ENCODE data around the gene DOCK1.

DOCK1 gene

DNA sequence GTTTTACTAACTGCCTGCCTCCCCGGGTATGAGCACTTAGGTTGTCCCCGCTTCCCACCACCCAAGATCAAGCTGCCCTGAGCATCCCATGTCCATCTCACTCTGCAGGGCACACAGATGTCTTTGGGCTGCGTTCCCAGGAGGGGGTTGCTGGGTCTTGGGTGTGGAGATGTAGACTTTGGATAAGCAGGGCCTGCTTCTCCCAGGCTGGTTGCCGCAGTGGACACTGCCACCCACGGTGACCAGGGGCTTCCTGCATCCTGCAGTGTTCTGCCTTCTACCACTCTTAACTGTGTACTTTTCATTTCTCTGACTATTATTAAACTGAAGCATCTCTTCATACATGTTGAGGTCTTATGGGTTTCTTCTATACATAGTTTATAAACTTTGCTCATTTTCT, 70.0 kb downstream of the DOCK1 start:
- TF ChIP-seq, protein P1, sequence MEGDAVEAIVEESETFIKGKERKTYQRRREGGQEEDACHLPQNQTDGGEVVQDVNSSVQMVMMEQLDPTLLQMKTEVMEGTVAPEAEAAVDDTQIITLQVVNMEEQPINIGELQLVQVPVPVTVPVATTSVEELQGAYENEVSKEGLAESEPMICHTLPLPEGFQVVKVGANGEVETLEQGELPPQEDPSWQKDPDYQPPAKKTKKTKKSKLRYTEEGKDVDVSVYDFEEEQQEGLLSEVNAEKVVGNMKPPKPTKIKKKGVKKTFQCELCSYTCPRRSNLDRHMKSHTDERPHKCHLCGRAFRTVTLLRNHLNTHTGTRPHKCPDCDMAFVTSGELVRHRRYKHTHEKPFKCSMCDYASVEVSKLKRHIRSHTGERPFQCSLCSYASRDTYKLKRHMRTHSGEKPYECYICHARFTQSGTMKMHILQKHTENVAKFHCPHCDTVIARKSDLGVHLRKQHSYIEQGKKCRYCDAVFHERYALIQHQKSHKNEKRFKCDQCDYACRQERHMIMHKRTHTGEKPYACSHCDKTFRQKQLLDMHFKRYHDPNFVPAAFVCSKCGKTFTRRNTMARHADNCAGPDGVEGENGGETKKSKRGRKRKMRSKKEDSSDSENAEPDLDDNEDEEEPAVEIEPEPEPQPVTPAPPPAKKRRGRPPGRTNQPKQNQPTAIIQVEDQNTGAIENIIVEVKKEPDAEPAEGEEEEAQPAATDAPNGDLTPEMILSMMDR (conservative IDR thresholded peaks at IDR 0.05; ENCODE audit: low read depth, low read length) = no peak
- no peak overlapping the region for H3K4me3 ChIP-seq (ENCODE audit: low read length)
- no peak for DNase-seq (ENCODE audit: low read depth)

DNA sequence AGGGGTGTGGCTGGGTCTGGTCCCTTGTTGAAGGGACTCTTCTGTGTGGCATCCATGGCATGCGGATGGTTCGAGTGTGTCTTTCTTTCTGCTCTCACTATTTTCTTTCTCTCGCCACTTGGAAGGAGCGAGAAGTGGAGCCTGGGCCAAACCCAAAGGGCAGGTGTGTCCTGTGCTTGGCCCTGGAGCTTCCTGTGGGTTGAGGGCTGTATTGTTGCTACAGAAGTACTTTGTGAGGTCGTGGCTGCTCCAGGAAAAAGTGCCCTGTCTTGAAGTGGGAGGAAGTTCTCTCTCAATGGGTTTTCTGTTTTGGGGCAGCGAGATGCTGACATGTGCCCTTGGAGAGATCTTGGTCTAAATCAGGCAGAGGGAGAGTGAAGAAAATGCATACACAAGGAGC, 72.0 kb downstream of the DOCK1 start:
- H3K4me3 ChIP-seq (ENCODE audit: low read length) = no peak overlapping the region
- TF ChIP-seq, protein P1 (conservative IDR thresholded peaks at IDR 0.05; ENCODE audit: low read depth, low read length) = no peak
- no peak for DNase-seq (ENCODE audit: low read depth)

DNA sequence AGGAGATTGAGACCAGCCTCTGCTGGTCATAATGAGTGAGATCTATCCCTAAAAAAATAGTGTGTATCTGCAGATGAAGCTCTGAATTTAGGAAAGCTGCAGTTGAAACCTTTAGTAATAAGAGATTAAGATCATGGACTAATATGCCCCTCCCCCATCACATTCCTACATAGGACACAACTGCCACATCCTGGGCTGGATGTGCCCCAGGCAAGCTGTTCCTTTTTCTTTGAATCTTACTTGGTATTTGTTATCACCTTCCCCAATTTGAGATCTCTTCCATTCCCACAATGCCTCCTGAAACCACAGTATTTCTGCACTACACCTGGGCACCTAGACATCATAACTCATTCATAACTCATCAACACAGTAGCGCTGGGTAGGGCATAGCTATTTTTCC, 74.1 kb downstream of the DOCK1 start:
- TF ChIP-seq, protein P1 (conservative IDR thresholded peaks at IDR 0.05; ENCODE audit: low read depth, low read length) = no peak
- DNase-seq (ENCODE audit: low read depth) = no peak
- no peak overlapping the region for H3K4me3 ChIP-seq (ENCODE audit: low read length)

DNA sequence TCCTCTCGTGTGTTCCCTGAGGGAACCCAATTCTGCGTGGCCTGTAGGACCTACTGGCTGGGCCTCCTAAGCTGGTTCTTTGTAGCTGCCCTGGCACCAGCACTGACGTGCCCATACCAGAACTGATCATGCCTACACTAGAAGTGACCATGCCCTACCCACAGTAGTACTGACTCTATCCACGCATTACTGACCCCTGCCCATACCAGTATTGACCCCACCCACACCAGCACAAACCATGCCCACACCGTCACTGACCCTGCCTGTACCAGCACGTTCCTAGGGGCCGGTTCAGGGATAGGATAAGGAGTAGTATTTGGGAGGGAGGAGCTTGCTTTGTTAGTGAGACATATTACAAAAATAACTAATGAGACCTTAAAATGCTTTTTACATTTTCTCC, 88.0 kb downstream of the DOCK1 start:
- no peak for DNase-seq (ENCODE audit: low read depth)
- TF ChIP-seq, protein P1 (conservative IDR thresholded peaks at IDR 0.05; ENCODE audit: low read depth, low read length) = no peak

DNA sequence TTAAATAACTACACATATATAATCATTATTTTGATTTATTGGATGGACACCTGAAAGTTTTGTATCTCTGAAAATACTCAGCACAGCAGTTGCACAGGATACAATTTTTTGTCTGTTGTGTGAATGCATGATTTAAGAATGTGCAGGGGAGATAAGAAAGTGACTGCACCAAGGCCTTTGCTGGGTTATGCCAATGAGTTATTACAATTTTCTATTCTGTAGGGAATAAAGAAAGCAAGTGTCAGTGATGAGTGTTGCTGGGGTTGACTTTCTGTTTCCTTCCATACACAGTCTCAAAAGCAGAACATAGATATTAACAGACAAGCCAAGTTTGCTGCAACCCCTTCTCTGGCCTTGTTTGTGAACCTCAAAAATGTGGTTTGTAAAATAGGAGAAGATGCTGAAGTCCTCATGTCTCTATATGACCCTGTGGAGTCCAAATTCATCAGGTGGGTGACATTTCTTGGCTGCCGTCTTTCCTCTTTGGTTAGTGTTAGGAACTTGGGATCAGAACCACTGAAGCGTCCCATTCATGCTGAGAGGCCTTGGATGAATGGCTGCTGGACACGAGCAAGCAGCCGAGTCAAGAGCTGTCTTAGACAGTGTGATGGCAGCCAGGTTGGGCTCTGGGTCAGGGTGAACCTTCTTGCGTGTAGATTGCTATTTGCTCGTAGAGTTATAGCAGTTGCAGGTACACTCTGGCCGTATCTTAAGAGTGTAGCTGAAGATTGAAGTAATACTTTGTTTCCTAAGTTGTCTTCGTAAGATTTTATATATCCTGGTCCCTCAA, 92.8 kb downstream of the DOCK1 start:
- TF ChIP-seq, protein P1 (conservative IDR thresholded peaks at IDR 0.05; ENCODE audit: low read depth, low read length) = no peak
- H3K4me3 ChIP-seq (ENCODE audit: low read length) = no peak overlapping the region
- DNase-seq (ENCODE audit: low read depth) = no peak

More for the DNA sequence above, 88.0 kb downstream of the DOCK1 start:
- no peak overlapping the region for H3K4me3 ChIP-seq (ENCODE audit: low read length)

DNA sequence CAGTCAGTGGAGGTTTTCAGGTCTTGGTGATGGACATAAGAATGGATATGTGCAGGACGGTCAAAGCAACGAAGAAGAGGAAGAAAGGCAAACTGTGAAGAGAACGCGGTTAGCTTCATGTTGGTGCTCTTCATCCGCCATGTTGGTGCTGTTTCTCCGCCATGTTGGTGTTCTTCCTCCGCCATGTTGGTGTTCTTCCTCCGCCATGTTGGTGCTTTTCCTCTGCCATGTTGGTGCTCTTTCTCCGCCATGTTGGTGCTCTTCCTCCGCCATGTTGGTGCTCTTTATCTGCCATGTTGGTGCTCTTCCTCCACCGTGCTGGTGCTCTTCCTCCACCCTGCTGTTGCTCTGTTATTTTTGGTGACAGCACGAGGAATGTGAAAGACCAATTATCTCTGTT, 95.4 kb downstream of the DOCK1 start:
- no peak overlapping the region for H3K4me3 ChIP-seq (ENCODE audit: low read length)
- TF ChIP-seq, protein P1 (conservative IDR thresholded peaks at IDR 0.05; ENCODE audit: low read depth, low read length) = no peak
- DNase-seq (ENCODE audit: low read depth) = no peak

DNA sequence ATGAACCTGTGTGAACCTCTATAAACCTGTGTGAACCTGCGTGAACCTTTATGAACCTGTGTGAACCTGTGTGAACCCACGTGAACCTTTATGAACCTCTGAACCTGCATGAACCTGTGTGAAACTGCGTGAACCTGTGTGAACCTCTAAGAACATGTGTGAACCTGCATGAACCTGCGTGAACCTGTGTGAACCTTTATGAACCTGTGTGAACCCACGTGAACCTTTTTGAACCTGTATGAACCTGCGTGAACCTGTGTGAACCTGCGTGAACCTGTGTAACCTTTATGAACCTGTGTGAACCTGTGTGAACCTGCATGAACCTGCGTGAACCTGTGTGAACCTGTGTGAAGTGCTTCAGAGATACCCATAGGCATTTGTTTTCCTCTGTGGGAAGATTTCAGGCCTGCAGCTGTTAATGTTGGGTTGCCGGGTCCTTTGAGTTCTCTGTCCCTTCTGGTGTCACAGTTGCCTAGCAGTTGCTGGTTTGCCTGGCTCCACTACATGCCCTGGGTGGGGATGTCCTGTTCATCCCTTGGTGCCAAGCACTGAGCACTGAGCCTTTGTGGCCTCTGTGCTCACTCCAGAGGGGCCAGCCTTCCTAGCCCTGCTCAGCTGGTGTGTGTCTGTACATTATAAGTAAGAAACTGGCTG, 97.9 kb downstream of the DOCK1 start:
- TF ChIP-seq, protein P1 (conservative IDR thresholded peaks at IDR 0.05; ENCODE audit: low read depth, low read length) = no peak
- DNase-seq (ENCODE audit: low read depth) = no peak
- H3K4me3 ChIP-seq (ENCODE audit: low read length) = no peak overlapping the region

Measured in retinal pigment epithelial cell (primary cell).